Omental fat pad (tissue), 4 donors: ENCODE measurements around the gene SLC12A4. TPM values are rescaled to one million over a fixed set of nuclear protein-coding genes. Genes with fewer than 3 reads are reported as not detected.

Experiments
- ATAC-seq: fragments of 150-250 bp; one replicate; pipeline ENCODE4 v1.9.1; 2016; ENCODE audit warnings: mild to moderate bottlenecking, moderate library complexity; ENCODE audit not compliant: low FRiP score
- DNase-seq: peaks from one replicate; pipeline ENCODE4 v3.0.0-alpha.2; 2019; ENCODE audit warnings: low spot score
- small RNA-seq: library from RNA; depleted of rRNA; stranded (forward); fragments of <200 nt; gene quantifications from one replicate; pipeline ENCODE3, GENCODE V24; 2016
- total RNA-seq, 4 donors: library from RNA; depleted of rRNA; stranded (reverse); fragments of >200 nt; gene quantifications; one replicate each; pipeline ENCODE4 v1.1.0, GENCODE V29; 2016
- TF ChIP-seq, protein P1 (sequence below), 3 donors: fragments of 450-650 bp; IDR thresholded peaks; one replicate each; pipeline ENCODE4 v1.5.1; 2016 to 2017; ENCODE audit warnings: antibody characterized with exemption in 3 of 3, mild to moderate bottlenecking in 3 of 3, moderate library complexity in 2 of 3

The SLC12A4 gene
- total RNA-seq, 4 donors from 2014 or later, result 39.4 to 92.2 (median 70.8) TPM

DNA sequence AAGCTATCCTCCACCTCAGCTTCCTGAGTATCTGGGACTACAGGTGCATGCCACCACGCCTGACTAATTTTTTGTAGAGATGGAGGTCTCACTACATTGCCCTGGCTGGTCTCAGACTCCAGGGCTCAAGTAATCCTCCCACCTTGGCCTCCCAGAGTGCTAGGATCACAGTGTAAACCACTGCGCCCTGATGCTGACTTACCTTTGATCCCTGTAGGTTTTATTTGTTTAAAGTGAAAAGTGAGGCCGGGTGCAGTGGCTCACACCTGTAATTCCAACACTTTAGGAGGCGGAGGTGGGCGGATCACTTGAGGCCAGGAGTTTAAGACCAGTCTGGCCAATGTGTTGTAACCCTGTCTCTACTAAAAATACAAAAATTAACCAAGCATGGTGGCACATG is 66.7 kb downstream of the SLC12A4 start:
- ATAC-seq (no peak), DNase-seq (no peak)
- TF ChIP-seq, protein P1, sequence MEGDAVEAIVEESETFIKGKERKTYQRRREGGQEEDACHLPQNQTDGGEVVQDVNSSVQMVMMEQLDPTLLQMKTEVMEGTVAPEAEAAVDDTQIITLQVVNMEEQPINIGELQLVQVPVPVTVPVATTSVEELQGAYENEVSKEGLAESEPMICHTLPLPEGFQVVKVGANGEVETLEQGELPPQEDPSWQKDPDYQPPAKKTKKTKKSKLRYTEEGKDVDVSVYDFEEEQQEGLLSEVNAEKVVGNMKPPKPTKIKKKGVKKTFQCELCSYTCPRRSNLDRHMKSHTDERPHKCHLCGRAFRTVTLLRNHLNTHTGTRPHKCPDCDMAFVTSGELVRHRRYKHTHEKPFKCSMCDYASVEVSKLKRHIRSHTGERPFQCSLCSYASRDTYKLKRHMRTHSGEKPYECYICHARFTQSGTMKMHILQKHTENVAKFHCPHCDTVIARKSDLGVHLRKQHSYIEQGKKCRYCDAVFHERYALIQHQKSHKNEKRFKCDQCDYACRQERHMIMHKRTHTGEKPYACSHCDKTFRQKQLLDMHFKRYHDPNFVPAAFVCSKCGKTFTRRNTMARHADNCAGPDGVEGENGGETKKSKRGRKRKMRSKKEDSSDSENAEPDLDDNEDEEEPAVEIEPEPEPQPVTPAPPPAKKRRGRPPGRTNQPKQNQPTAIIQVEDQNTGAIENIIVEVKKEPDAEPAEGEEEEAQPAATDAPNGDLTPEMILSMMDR (IDR thresholded peaks at IDR 0.05), result no peak

DNA sequence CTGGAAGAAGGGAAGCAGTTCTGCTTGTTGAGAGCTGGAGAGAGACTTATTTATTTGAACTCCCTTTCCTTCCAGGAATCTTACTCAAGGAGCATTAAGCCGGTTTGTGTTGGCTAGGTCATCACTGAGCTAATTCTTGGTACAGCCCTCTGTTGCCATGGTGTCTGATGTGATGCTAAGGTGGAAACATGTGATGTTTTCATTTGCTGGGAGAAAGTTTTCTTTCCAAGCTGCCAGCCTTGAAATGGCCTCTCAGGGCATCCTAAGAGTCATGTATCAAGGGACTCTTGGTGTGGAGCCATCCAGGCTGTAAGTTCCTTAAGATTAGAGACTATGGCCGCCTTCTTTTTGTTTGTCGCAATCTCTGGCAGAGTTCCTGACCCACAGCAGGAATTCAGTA is 71.2 kb downstream of the SLC12A4 start:
- no peak for ATAC-seq
- TF ChIP-seq, protein P1 (IDR thresholded peaks at IDR 0.05), result no peak

DNA sequence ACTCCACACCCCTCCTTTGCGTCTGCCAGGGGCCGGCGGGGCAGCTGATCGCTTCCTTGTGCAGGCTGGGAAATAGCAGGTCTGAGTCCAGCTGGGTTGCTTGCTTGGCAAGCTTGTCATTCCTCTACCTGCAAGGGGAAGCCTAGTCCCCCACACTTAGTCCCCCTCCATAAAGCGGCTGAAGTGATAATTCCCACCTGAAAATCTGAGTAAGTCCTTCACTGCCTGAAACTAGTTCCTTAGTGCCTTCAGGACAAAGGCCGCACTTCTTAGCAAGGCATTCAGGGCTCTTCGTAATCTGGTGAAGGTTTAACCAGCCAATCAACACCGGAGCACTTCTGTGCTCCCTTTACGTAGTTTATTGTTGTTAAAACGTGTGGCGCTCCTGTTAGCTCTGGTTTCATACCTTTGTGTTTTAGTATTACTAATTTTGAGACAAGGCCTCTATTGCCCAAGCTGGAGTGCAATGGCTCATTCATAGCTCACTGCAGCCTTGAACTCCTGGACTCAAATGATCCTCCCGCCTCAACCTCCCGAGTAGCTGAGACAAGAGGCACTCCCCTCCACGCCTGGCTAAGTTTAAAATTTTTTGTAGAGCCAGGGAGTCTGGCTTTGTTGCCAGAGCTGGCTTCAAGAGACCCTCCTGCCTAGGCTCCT is 74.6 kb downstream of the SLC12A4 start:
- ATAC-seq (no peak), DNase-seq (no peak)
- TF ChIP-seq, protein P1 (IDR thresholded peaks at IDR 0.05), result no peak

More for the DNA sequence above, 71.2 kb downstream of the SLC12A4 start:
- no peak for DNase-seq

Small RNAs within 50 kb of the gene (small RNA-seq; reads per million reads assigned to genes)
- gene RNU6-359P, result not detected

Other genes starting within 250 kb of the SLC12A4 start
- gene GFOD2, start 249.3 kb downstream of the SLC12A4 start, total RNA-seq, result 10 to 100 TPM; 10.9 to 25.2 (median 20.1) TPM
- gene RANBP10, start 162.1 kb downstream of the SLC12A4 start, total RNA-seq, result 1 to 10 TPM; 6.0 to 9.8 (median 8.3) TPM
- gene TSNAXIP1, start 161.7 kb downstream of the SLC12A4 start, total RNA-seq, result 1 to 10 TPM in 2 of 4 donors, under 1 TPM in 2; 0.60 to 1.9 (median 1.1) TPM
- 10 to 100 TPM; 37.4 to 61.6 (median 48.3) TPM for gene THAP11, start 126.3 kb downstream of the SLC12A4 start, total RNA-seq
- gene NUTF2, start 121.7 kb downstream of the SLC12A4 start, total RNA-seq, result 100 to 1,000 TPM in 2 of 4 donors, 10 to 100 TPM in 2; 79.0 to 150 (median 110) TPM
- gene CENPT, start 120.9 kb downstream of the SLC12A4 start, total RNA-seq, result 100 to 1,000 TPM in 1 of 4 donors, 10 to 100 TPM in 3; 22.9 to 135 (median 37.8) TPM
- gene EDC4, start 95.6 kb downstream of the SLC12A4 start, total RNA-seq, result 10 to 100 TPM; 27.3 to 92.2 (median 43.0) TPM
- 1 to 10 TPM in 2 of 4 donors, not detected in 2; 3.0 to 5.5 TPM for gene NRN1L, start 83.8 kb downstream of the SLC12A4 start, total RNA-seq
- gene PSKH1, start 75.4 kb downstream of the SLC12A4 start, total RNA-seq, result 10 to 100 TPM; 16.1 to 24.6 (median 19.9) TPM
- gene CTRL, start 36.8 kb downstream of the SLC12A4 start, total RNA-seq, result 1 to 10 TPM in 3 of 4 donors, under 1 TPM in 1; 0.65 to 5.0 (median 2.3) TPM
- gene PSMB10, start 31.8 kb downstream of the SLC12A4 start, total RNA-seq, result 10 to 100 TPM; 29.9 to 53.0 (median 45.3) TPM
- 10 to 100 TPM in 3 of 4 donors, 1 to 10 TPM in 1; 7.7 to 52.2 (median 13.0) TPM for gene LCAT, start 24.5 kb downstream of the SLC12A4 start, total RNA-seq
- under 1 TPM in 2 of 4 donors, not detected in 2; 0.24 to 0.63 TPM for gene DPEP3, start 11.9 kb upstream of the SLC12A4 start, total RNA-seq
- gene DPEP2, start 30.8 kb upstream of the SLC12A4 start, total RNA-seq, result 1 to 10 TPM; 4.0 to 8.7 (median 4.8) TPM
- not detected for gene DPEP2NB, start 47.3 kb upstream of the SLC12A4 start, total RNA-seq
- gene DDX28, start 54.6 kb upstream of the SLC12A4 start, total RNA-seq, result 10 to 100 TPM in 1 of 4 donors, 1 to 10 TPM in 3; 6.4 to 13.5 (median 6.8) TPM
- 10 to 100 TPM in 2 of 4 donors, 1 to 10 TPM in 2; 6.7 to 17.9 (median 10.2) TPM for gene DUS2, start 54.6 kb upstream of the SLC12A4 start, total RNA-seq
- gene NFATC3, start 116.7 kb upstream of the SLC12A4 start, total RNA-seq, result 10 to 100 TPM; 39.5 to 54.5 (median 45.6) TPM